Measurements from ENCODE around the gene RD3L.

RD3L gene

GRCh38 chr14:103894034-103894722, 48.2 kb downstream of the RD3L start:
- no peak for DNase-seq (ENCODE audit: low read depth)

- no peak for DNase-seq (ENCODE audit: low read depth)
These were observed 50.1 kb downstream of the RD3L start for GRCh38 chr14:103892247-103892646.

GRCh38 chr14:103891667-103892215, 50.6 kb downstream of the RD3L start:
- no peak for DNase-seq (ENCODE audit: low read depth)

GRCh38 chr14:103890821-103891666, 51.3 kb downstream of the RD3L start:
- no peak for DNase-seq (ENCODE audit: low read depth)
